Ovary (tissue), 3 donors: ENCODE results near the gene PPP1R9A.

Experiments
- EP300 ChIP-seq: sonication (generic); formaldehyde crosslinking; IDR thresholded peaks from one replicate; pipeline ENCODE4 v1.6.1; 2017; ENCODE audit warnings: antibody characterized with exemption
- POLR2A ChIP-seq: fragments of 450-650 bp; IDR thresholded peaks from one replicate; pipeline ENCODE4 v1.6.1; 2017; ENCODE audit warnings: antibody characterized with exemption, mild to moderate bottlenecking, moderate library complexity
- TF ChIP-seq, protein P1 (sequence below), 3 donors: fragments of 450-650 bp in 2 of 3; fragments of 200-600 bp in 1 of 3; IDR thresholded peaks; one replicate each; pipeline versions ENCODE4 v1.5.1 to v1.8.0; 2016 to 2022; ENCODE audit warnings: antibody characterized with exemption in 3 of 3, mild to moderate bottlenecking in 1 of 3
- donor health status: DM: no; HTN: no; CAD: no.

DNA sequence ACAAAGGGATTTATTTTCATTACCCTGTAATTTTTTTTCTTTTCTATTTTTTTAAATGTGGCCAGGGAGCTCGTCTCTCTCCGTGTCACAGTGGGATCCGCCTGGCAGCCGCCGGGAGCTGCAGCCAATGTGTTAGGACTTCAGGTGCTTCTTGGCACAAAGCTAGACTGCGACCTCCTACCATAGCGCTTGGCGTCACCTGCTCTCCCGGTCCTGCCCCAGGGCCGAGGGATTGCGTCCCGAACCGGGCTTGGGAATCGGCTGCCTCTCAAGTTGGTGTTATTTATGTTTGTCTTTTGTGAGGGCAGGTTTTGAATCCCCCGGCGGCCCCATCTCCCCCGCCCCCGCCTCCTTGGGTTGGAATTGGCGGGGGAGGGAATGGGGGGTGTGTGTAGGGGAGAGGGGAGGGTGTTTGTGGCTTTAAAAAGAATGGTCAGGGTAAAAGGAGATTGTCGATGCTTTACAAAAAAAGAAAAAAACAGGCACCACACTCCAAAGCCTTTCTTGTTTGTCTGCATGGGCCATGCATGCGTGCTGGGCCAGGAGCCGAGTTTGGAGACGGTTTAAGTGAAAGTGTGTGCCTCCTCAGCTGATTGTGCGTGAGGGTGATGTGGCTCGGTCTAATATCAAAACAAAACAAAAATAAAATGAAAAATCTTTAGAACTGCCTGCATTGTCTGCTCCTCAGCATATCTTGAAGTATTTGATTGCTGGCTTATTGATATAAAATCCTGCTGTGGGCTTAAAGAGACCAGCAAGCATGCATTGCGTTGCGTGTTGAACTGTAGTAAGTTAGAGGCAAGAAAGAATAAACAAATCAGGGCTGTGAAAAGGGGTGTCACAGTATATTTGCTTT lies 1.2 kb downstream of the PPP1R9A start:
- TF ChIP-seq POLR2A (no peak), EP300 (no peak)
- TF ChIP-seq, protein P1, sequence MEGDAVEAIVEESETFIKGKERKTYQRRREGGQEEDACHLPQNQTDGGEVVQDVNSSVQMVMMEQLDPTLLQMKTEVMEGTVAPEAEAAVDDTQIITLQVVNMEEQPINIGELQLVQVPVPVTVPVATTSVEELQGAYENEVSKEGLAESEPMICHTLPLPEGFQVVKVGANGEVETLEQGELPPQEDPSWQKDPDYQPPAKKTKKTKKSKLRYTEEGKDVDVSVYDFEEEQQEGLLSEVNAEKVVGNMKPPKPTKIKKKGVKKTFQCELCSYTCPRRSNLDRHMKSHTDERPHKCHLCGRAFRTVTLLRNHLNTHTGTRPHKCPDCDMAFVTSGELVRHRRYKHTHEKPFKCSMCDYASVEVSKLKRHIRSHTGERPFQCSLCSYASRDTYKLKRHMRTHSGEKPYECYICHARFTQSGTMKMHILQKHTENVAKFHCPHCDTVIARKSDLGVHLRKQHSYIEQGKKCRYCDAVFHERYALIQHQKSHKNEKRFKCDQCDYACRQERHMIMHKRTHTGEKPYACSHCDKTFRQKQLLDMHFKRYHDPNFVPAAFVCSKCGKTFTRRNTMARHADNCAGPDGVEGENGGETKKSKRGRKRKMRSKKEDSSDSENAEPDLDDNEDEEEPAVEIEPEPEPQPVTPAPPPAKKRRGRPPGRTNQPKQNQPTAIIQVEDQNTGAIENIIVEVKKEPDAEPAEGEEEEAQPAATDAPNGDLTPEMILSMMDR (IDR thresholded peaks at IDR 0.05): no peak
